ENCODE measurements around the gene TMEM140.
A peak's percentile ranks its signal among the peaks of the same experiment; 100 is the strongest.

The TMEM140 gene

GRCh38 chr7:135147899-135148721, at the start of gene TMEM140:
Gene TMEM140 (plus strand): TSS chr7:135148072. CDS start chr7:135164442, 16,370 bp downstream.
- H3K4me2 ChIP-seq = peak within 1 kb of the TSS; percentile 96
- peak within 1 kb of the TSS; percentile 80 for H2AFZ ChIP-seq (ENCODE audit: low read depth)
- H3K27me3 ChIP-seq (ENCODE audit: insufficient read depth, low read depth) = no peaks in the 10 kb centered on the region
- H4K20me1 ChIP-seq (ENCODE audit: insufficient read depth) = no peaks in the 10 kb centered on the region
- no peaks in the 10 kb centered on the region for H3K36me3 ChIP-seq (ENCODE audit: insufficient read depth)
- peaks cover 13% of the 10 kb centered on the region for H3K79me2 ChIP-seq (ENCODE audit: insufficient read depth, low read depth)
- H3K9ac ChIP-seq = peak within 1 kb of the TSS; percentile 76
- no peak within 1 kb of the TSS for H3K4me3 ChIP-seq (IDR thresholded peaks at IDR 0.05; ENCODE audit: insufficient read depth, low read depth, low read length)
- H3K4me1 ChIP-seq (ENCODE audit: low read depth, poor library complexity, severe bottlenecking) = peaks cover 49% of the 10 kb centered on the region
- H3K27ac ChIP-seq = peak within 1 kb of the TSS; percentile 87
- TF ChIP-seq CTCF (conservative IDR thresholded peaks at IDR 0.05; ENCODE audit: low read depth, low read length) = no peak; the same call in 1 of the 2 replicates

- Histone ChIP-seq H3K79me2 (ENCODE audit: insufficient read depth, low read depth) (no peaks in the 10 kb centered on the region), H3K4me2 (no peak overlapping the region), H3K4me3 (IDR thresholded peaks at IDR 0.05; ENCODE audit: insufficient read depth, low read depth, low read length) (no peak overlapping the region), H3K36me3 (ENCODE audit: insufficient read depth) (no peaks in the 10 kb centered on the region), H3K27ac (no peak overlapping the region), H3K9ac (no peak overlapping the region), H2AFZ (ENCODE audit: low read depth) (no peak overlapping the region), H3K4me1 (ENCODE audit: low read depth, poor library complexity, severe bottlenecking) (no peaks in the 10 kb centered on the region), H4K20me1 (ENCODE audit: insufficient read depth) (no peaks in the 10 kb centered on the region), H3K27me3 (ENCODE audit: insufficient read depth, low read depth) (no peaks in the 10 kb centered on the region)
- TF ChIP-seq CTCF (conservative IDR thresholded peaks at IDR 0.05; ENCODE audit: low read depth, low read length) = no peak
Observed at GRCh38 chr7:135098391-135098790, 49.5 kb upstream of the TMEM140 start.

- no peaks in the 10 kb centered on the region for H3K4me1 ChIP-seq (ENCODE audit: low read depth, poor library complexity, severe bottlenecking)
- H3K27me3 ChIP-seq (ENCODE audit: insufficient read depth, low read depth) = no peaks in the 10 kb centered on the region
- no peaks in the 10 kb centered on the region for H3K79me2 ChIP-seq (ENCODE audit: insufficient read depth, low read depth)
- H3K36me3 ChIP-seq (ENCODE audit: insufficient read depth) = no peaks in the 10 kb centered on the region
- no peak overlapping the region for H3K27ac ChIP-seq
- H4K20me1 ChIP-seq (ENCODE audit: insufficient read depth) = no peaks in the 10 kb centered on the region
- no peak overlapping the region for H3K4me2 ChIP-seq
- no peak overlapping the region for H2AFZ ChIP-seq (ENCODE audit: low read depth)
- TF ChIP-seq CTCF (conservative IDR thresholded peaks at IDR 0.05; ENCODE audit: low read depth, low read length) = no peak
- H3K9ac ChIP-seq = no peak overlapping the region
- no peak overlapping the region for H3K4me3 ChIP-seq (IDR thresholded peaks at IDR 0.05; ENCODE audit: insufficient read depth, low read depth, low read length)
Observed at GRCh38 chr7:135100856-135101255, 47.0 kb upstream of the TMEM140 start.

GRCh38 chr7:135102372-135102771, 45.5 kb upstream of the TMEM140 start:
- H3K27me3 ChIP-seq (ENCODE audit: insufficient read depth, low read depth) = no peaks in the 10 kb centered on the region
- H3K79me2 ChIP-seq (ENCODE audit: insufficient read depth, low read depth) = no peaks in the 10 kb centered on the region
- H3K9ac ChIP-seq = no peak overlapping the region
- no peak overlapping the region for H3K27ac ChIP-seq
- no peak overlapping the region for H3K4me2 ChIP-seq
- H3K4me1 ChIP-seq (ENCODE audit: low read depth, poor library complexity, severe bottlenecking) = no peaks in the 10 kb centered on the region
- H4K20me1 ChIP-seq (ENCODE audit: insufficient read depth) = no peaks in the 10 kb centered on the region
- no peak overlapping the region for H3K4me3 ChIP-seq (IDR thresholded peaks at IDR 0.05; ENCODE audit: insufficient read depth, low read depth, low read length)
- no peak overlapping the region for H2AFZ ChIP-seq (ENCODE audit: low read depth)
- no peak for TF ChIP-seq CTCF (conservative IDR thresholded peaks at IDR 0.05; ENCODE audit: low read depth, low read length)
- no peaks in the 10 kb centered on the region for H3K36me3 ChIP-seq (ENCODE audit: insufficient read depth)
